NK-92 (cell line): ENCODE measurements around the gene SHFL.

Experiments used
- DNase-seq: peaks from one replicate; lab custom pipeline; 2025; ENCODE audit not compliant: unreplicated experiment; lab: John Stamatoyannopoulos, UW

The SHFL gene

GRCh38 chr19:10087296-10088061, 1.4 kb downstream of the SHFL start:
- DNase-seq, result no peak

GRCh38 chr19:10088949-10089554, 2.9 kb downstream of the SHFL start:
- DNase-seq, result no peak

- no peak for DNase-seq
Observed at GRCh38 chr19:10089801-10090375, 3.8 kb downstream of the SHFL start.

GRCh38 chr19:10091370-10091687, 5.2 kb downstream of the SHFL start:
- DNase-seq, result no peak

GRCh38 chr19:10091895-10092641, 6.0 kb downstream of the SHFL start:
- no peak for DNase-seq

- no peak for DNase-seq
Observed at GRCh38 chr19:10092648-10093294, 6.7 kb downstream of the SHFL start.

- no peak for DNase-seq
Observed at GRCh38 chr19:10093295-10094186, 7.4 kb downstream of the SHFL start.

GRCh38 chr19:10095622-10095947, 9.5 kb downstream of the SHFL start:
- no peak for DNase-seq

GRCh38 chr19:10095948-10096614, 10.0 kb downstream of the SHFL start:
- no peak for DNase-seq

- DNase-seq, result no peak
Observed at GRCh38 chr19:10096615-10096963, 10.5 kb downstream of the SHFL start.

- DNase-seq, result no peak
Observed at GRCh38 chr19:10100163-10100785, 14.2 kb downstream of the SHFL start.

GRCh38 chr19:10102787-10103236, 16.7 kb downstream of the SHFL start:
- no peak for DNase-seq

GRCh38 chr19:10104130-10104513, 18.0 kb downstream of the SHFL start:
- no peak for DNase-seq

- DNase-seq, result peak; percentile 36
Observed at GRCh38 chr19:10104665-10105508, 18.8 kb downstream of the SHFL start.

GRCh38 chr19:10105509-10106099, 19.5 kb downstream of the SHFL start:
- no peak for DNase-seq

- peak; percentile 82 for DNase-seq
Observed at GRCh38 chr19:10106100-10106936, 20.2 kb downstream of the SHFL start, which contains the start of gene PPAN. Gene PPAN (plus strand): TSS chr19:10106362. CDS start chr19:10106395, 33 bp downstream.

GRCh38 chr19:10107254-10107653, 21.1 kb downstream of the SHFL start:
- no peak for DNase-seq
